SU-DHL-6 (cell line): ENCODE data around the gene ACVR2B.

ENCODE experiments used
- H2AFZ ChIP-seq: fragments of 200-600 bp; sonication (generic); 2 replicates; pipeline ENCODE4 v1.6.1; 2014; ENCODE audit warnings: low read depth, mild to moderate bottlenecking, moderate library complexity, mixed read lengths, antibody characterized with exemption, low read length; ENCODE audit not compliant: severe bottlenecking
- H3F3A ChIP-seq: fragments of 200-600 bp; shearing (Covaris generic); 2 replicates; pipeline ENCODE4 v1.6.0; 2016; ENCODE audit warnings: antibody characterized with exemption, mild to moderate bottlenecking; ENCODE audit not compliant: insufficient read depth
- H3K27ac ChIP-seq: fragments of 200-600 bp; sonication (generic); 2 replicates; pipeline ENCODE4 v1.5.1; 2016; ENCODE audit warnings: low read depth, mild to moderate bottlenecking, low read length, moderate library complexity, mixed read lengths
- H3K27me3 ChIP-seq: fragments of 200-600 bp; sonication (generic), shearing (Covaris generic); 2 replicates; pipeline ENCODE4 v1.6.0; 2014; ENCODE audit warnings: mild to moderate bottlenecking, low read length
- H3K36me3 ChIP-seq: fragments of 200-600 bp; sonication (generic); 2 replicates; pipeline ENCODE4 v1.6.1; 2014; ENCODE audit warnings: mild to moderate bottlenecking, low read length, mixed read lengths
- H3K4me2 ChIP-seq: fragments of 300-600, 200-600 bp; shearing (Covaris generic), sonication (generic); 2 replicates; pipeline ENCODE4 v1.6.0; 2014; ENCODE audit warnings: low read length, low read depth, mild to moderate bottlenecking; ENCODE audit not compliant: poor library complexity, severe bottlenecking
- H3K4me3 ChIP-seq: fragments of 200-600 bp; sonication (generic); 2 replicates; pipeline ENCODE4 v1.5.1; 2014; ENCODE audit warnings: antibody characterized with exemption, low read length, mild to moderate bottlenecking, mixed read lengths; ENCODE audit not compliant: insufficient read depth, poor library complexity, severe bottlenecking
- H3K79me2 ChIP-seq: fragments of 200-600 bp; sonication (generic); 2 replicates; pipeline ENCODE4 v1.6.1; 2014; ENCODE audit warnings: mild to moderate bottlenecking, low read length, moderate library complexity; ENCODE audit not compliant: insufficient read depth
- H3K9ac ChIP-seq: fragments of 200-600 bp; sonication (generic); 2 replicates; pipeline ENCODE4 v1.7.0; 2014; ENCODE audit warnings: mild to moderate bottlenecking, low read length
- H3K9me2 ChIP-seq: fragments of 200-600 bp; sonication (generic); replicated peaks from 2 replicates; pipeline ENCODE4 v1.6.1; 2014; ENCODE audit warnings: low read length; ENCODE audit not compliant: insufficient read depth
- H3K9me3 ChIP-seq: fragments of 200-600 bp; sonication (generic); 2 replicates; pipeline ENCODE4 v1.6.1; 2014; ENCODE audit warnings: low read length, mixed read lengths; ENCODE audit not compliant: insufficient read depth
- H4K20me1 ChIP-seq: fragments of 200-600 bp; sonication (generic); 2 replicates; pipeline ENCODE4 v1.6.1; 2014; ENCODE audit warnings: low read depth, mild to moderate bottlenecking, antibody characterized with exemption, low read length, moderate library complexity, mixed read lengths
- EZH2phosphoT487 ChIP-seq: fragments of 200-600 bp; sonication (generic), shearing (Covaris generic); conservative IDR thresholded peaks from 2 replicates; pipeline ENCODE4 v1.6.1; 2018; ENCODE audit warnings: mild to moderate bottlenecking, antibody characterized with exemption, low read length, moderate library complexity, mixed read lengths
- TF ChIP-seq, protein P1 (sequence below): fragments of 200-600 bp; sonication (generic); IDR thresholded peaks from one replicate; pipeline ENCODE4 v1.5.1; 2017; ENCODE audit warnings: antibody characterized with exemption, mild to moderate bottlenecking, low read length, moderate library complexity; ENCODE audit not compliant: insufficient read depth, poor library complexity, severe bottlenecking

Gene ACVR2B

DNA sequence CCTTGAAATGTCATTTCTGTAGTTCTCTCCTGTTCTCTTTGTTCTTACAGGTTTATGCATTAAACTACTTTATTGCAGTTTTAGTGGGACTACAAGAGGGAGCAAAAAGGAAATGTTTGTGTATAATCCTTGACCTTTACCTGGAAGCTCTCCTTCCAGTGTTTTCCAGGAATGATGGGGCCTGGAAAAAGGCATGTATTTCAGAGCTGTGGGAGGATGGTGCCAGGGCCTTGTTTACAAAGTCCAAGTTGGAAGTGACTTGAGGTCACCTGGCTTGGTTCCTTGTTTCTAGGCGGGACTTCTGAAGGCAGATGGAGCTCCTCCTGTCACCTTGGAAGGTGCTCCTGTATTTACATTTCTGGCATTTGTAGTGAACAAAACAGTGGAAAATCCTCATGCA lies 15.1 kb downstream of the ACVR2B start:
- Histone ChIP-seq H3K4me3 (no peak overlapping the region), H3K27ac (no peak overlapping the region), H3K9ac (no peak overlapping the region), H3F3A (no peaks in the 10 kb centered on the region), H3K27me3 (no peaks in the 10 kb centered on the region), H3K9me3 (peaks cover 15% of the 10 kb centered on the region; the same call in 1 of the 2 replicates), H3K9me2 (no peaks in the 10 kb centered on the region), H3K79me2 (no peaks in the 10 kb centered on the region), H3K4me2 (no peak overlapping the region), H4K20me1 (no peaks in the 10 kb centered on the region), H2AFZ (no peak overlapping the region), H3K36me3 (0 out of 2 replicates have a peak, but pooled peaks cover 4% of the 10 kb centered on the region)
- no peak for TF ChIP-seq EZH2phosphoT487
- TF ChIP-seq, protein P1, sequence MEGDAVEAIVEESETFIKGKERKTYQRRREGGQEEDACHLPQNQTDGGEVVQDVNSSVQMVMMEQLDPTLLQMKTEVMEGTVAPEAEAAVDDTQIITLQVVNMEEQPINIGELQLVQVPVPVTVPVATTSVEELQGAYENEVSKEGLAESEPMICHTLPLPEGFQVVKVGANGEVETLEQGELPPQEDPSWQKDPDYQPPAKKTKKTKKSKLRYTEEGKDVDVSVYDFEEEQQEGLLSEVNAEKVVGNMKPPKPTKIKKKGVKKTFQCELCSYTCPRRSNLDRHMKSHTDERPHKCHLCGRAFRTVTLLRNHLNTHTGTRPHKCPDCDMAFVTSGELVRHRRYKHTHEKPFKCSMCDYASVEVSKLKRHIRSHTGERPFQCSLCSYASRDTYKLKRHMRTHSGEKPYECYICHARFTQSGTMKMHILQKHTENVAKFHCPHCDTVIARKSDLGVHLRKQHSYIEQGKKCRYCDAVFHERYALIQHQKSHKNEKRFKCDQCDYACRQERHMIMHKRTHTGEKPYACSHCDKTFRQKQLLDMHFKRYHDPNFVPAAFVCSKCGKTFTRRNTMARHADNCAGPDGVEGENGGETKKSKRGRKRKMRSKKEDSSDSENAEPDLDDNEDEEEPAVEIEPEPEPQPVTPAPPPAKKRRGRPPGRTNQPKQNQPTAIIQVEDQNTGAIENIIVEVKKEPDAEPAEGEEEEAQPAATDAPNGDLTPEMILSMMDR = no peak

GRCh38 chr3:38469852-38470251 lies 16.2 kb downstream of the ACVR2B start:
- no peak overlapping the region for H2AFZ ChIP-seq
- H3K27ac ChIP-seq = no peak overlapping the region
- no peak overlapping the region for H3K4me2 ChIP-seq
- no peaks in the 10 kb centered on the region for H3F3A ChIP-seq
- H4K20me1 ChIP-seq = no peaks in the 10 kb centered on the region
- H3K4me3 ChIP-seq = no peak overlapping the region
- H3K27me3 ChIP-seq = no peaks in the 10 kb centered on the region
- no peaks in the 10 kb centered on the region for H3K9me2 ChIP-seq
- 0 out of 2 replicates have a peak, but pooled peaks cover 4% of the 10 kb centered on the region for H3K36me3 ChIP-seq
- no peaks in the 10 kb centered on the region for H3K79me2 ChIP-seq
- H3K9ac ChIP-seq = no peak overlapping the region
- no peak for TF ChIP-seq EZH2phosphoT487
- TF ChIP-seq, protein P1 = no peak
- H3K9me3 ChIP-seq = peaks cover 15% of the 10 kb centered on the region; the same call in 1 of the 2 replicates

DNA sequence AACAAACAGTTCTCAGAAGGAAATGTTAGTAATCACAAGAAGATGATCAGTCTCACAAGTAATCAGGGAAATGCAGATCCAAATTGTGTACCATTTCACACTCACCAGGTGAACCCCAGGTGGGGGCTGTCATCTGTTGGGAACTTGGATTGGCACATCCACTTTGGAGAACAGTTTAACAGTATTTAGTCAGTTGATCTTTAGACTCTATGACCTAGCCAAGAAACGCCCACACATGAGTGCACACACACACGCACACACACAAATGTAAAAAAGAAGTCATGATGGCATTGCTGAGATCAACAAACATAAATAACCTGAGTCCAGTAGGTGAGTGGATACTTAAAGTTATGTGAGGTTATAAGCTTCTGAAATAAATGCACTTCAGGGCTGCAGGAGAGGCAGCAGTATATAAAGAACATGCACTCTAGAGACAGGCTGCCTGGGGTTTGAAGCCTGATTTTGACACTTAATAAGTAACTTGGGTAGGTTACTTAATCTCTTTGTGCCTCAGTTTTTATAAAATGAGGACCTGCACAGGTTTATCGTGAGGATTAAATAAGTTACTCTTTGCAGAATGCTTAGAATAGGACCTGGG lies 17.7 kb downstream of the ACVR2B start:
- no peaks in the 10 kb centered on the region for H3K79me2 ChIP-seq
- H3K9me3 ChIP-seq = peaks cover 15% of the 10 kb centered on the region; the same call in 1 of the 2 replicates
- H3K4me2 ChIP-seq = no peak overlapping the region
- no peak overlapping the region for H3K27ac ChIP-seq
- no peaks in the 10 kb centered on the region for H3F3A ChIP-seq
- no peak overlapping the region for H2AFZ ChIP-seq
- no peaks in the 10 kb centered on the region for H3K9me2 ChIP-seq
- no peak overlapping the region for H3K9ac ChIP-seq
- H3K36me3 ChIP-seq = 0 out of 2 replicates have a peak, but pooled peaks cover 4% of the 10 kb centered on the region
- no peaks in the 10 kb centered on the region for H4K20me1 ChIP-seq
- no peak overlapping the region for H3K4me3 ChIP-seq
- H3K27me3 ChIP-seq = no peaks in the 10 kb centered on the region
- no peak for TF ChIP-seq EZH2phosphoT487
- TF ChIP-seq, protein P1 = no peak
